Measurements from ENCODE around the gene CPNE4. TPM values are rescaled to one million over a fixed set of nuclear protein-coding genes. Genes with fewer than 3 reads are reported as not detected.

Gene CPNE4
- total RNA-seq, 1 donor from 2014 or later: not detected

GRCh38 chr3:131772269-131773026, 262.4 kb downstream of the CPNE4 start:
- Histone ChIP-seq H3K27ac (ENCODE audit: low read depth, low read length) (no peak overlapping the region), H3K9me3 (ENCODE audit: control insufficient read depth in 3 of 3, low read length in 3 of 3) (no peaks in the 10 kb centered on the region), H3K36me3 (ENCODE audit: control insufficient read depth in 3 of 3, insufficient read depth in 3 of 3, low read length in 3 of 3) (no peaks in the 10 kb centered on the region), H3K4me1 (ENCODE audit: control insufficient read depth in 3 of 3, insufficient read depth in 3 of 3, low read length in 3 of 3) (no peaks in the 10 kb centered on the region), H3K9ac (ENCODE audit: low read depth in 1 of 3, low read length in 3 of 3) (no peak overlapping the region), H3K4me3 (ENCODE audit: low read length in 3 of 3) (no peak overlapping the region), H3K27me3 (ENCODE audit: control insufficient read depth in 3 of 3, insufficient read depth in 3 of 3, low read length in 3 of 3) (no peaks in the 10 kb centered on the region)

- Histone ChIP-seq H3K4me3 (ENCODE audit: low read length in 3 of 3) (no peak overlapping the region), H3K27ac (ENCODE audit: low read depth, low read length) (no peak overlapping the region), H3K9me3 (ENCODE audit: control insufficient read depth in 3 of 3, low read length in 3 of 3) (no peaks in the 10 kb centered on the region), H3K9ac (ENCODE audit: low read depth in 1 of 3, low read length in 3 of 3) (no peak overlapping the region), H3K4me1 (ENCODE audit: control insufficient read depth in 3 of 3, insufficient read depth in 3 of 3, low read length in 3 of 3) (no peaks in the 10 kb centered on the region), H3K27me3 (ENCODE audit: control insufficient read depth in 3 of 3, insufficient read depth in 3 of 3, low read length in 3 of 3) (no peaks in the 10 kb centered on the region), H3K36me3 (ENCODE audit: control insufficient read depth in 3 of 3, insufficient read depth in 3 of 3, low read length in 3 of 3) (no peaks in the 10 kb centered on the region)
These were observed 271.7 kb downstream of the CPNE4 start for GRCh38 chr3:131762981-131763564.

- H3K9ac ChIP-seq (ENCODE audit: low read depth in 1 of 3, low read length in 3 of 3): no peak overlapping the region
- H3K36me3 ChIP-seq (ENCODE audit: control insufficient read depth in 3 of 3, insufficient read depth in 3 of 3, low read length in 3 of 3): no peaks in the 10 kb centered on the region
- no peak overlapping the region for H3K27ac ChIP-seq (ENCODE audit: low read depth, low read length)
- no peaks in the 10 kb centered on the region for H3K4me1 ChIP-seq (ENCODE audit: control insufficient read depth in 3 of 3, insufficient read depth in 3 of 3, low read length in 3 of 3)
- H3K27me3 ChIP-seq (ENCODE audit: control insufficient read depth in 3 of 3, insufficient read depth in 3 of 3, low read length in 3 of 3): no peaks in the 10 kb centered on the region
- no peaks in the 10 kb centered on the region for H3K9me3 ChIP-seq (ENCODE audit: control insufficient read depth in 3 of 3, low read length in 3 of 3)
- H3K4me3 ChIP-seq (ENCODE audit: low read length in 3 of 3): no peak overlapping the region
These were observed 278.4 kb downstream of the CPNE4 start for GRCh38 chr3:131756405-131756804.

DNA sequence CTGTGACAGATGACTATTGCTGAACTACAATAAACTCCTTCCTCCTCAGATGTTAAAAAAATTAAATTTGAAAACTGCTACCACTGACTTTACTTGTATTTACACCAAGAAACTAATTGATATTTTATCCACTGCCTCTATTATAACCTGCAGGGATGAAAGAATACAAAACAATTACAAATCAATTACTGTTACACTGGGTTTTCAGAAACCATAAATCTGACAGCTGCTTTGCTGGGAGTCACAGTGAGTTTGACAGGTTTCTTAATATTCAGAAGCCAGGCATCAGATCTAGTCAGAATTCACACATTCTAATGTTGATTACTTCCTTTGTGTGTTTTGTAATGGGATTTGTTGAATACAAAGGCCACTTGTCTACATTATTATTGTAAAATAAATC, 279.4 kb downstream of the CPNE4 start:
- Histone ChIP-seq H3K27ac (ENCODE audit: low read depth, low read length) (no peak overlapping the region), H3K4me1 (ENCODE audit: control insufficient read depth in 3 of 3, insufficient read depth in 3 of 3, low read length in 3 of 3) (no peaks in the 10 kb centered on the region), H3K36me3 (ENCODE audit: control insufficient read depth in 3 of 3, insufficient read depth in 3 of 3, low read length in 3 of 3) (no peaks in the 10 kb centered on the region), H3K27me3 (ENCODE audit: control insufficient read depth in 3 of 3, insufficient read depth in 3 of 3, low read length in 3 of 3) (no peaks in the 10 kb centered on the region), H3K9me3 (ENCODE audit: control insufficient read depth in 3 of 3, low read length in 3 of 3) (no peaks in the 10 kb centered on the region), H3K4me3 (ENCODE audit: low read length in 3 of 3) (no peak overlapping the region), H3K9ac (ENCODE audit: low read depth in 1 of 3, low read length in 3 of 3) (no peak overlapping the region)

- no peak overlapping the region for H3K27ac ChIP-seq (ENCODE audit: low read depth, low read length)
- H3K27me3 ChIP-seq (ENCODE audit: control insufficient read depth in 3 of 3, insufficient read depth in 3 of 3, low read length in 3 of 3): no peaks in the 10 kb centered on the region
- no peaks in the 10 kb centered on the region for H3K36me3 ChIP-seq (ENCODE audit: control insufficient read depth in 3 of 3, insufficient read depth in 3 of 3, low read length in 3 of 3)
- H3K9me3 ChIP-seq (ENCODE audit: control insufficient read depth in 3 of 3, low read length in 3 of 3): no peaks in the 10 kb centered on the region
- no peak overlapping the region for H3K4me3 ChIP-seq (ENCODE audit: low read length in 3 of 3)
- H3K9ac ChIP-seq (ENCODE audit: low read depth in 1 of 3, low read length in 3 of 3): no peak overlapping the region
- H3K4me1 ChIP-seq (ENCODE audit: control insufficient read depth in 3 of 3, insufficient read depth in 3 of 3, low read length in 3 of 3): no peaks in the 10 kb centered on the region
These were observed 284.6 kb downstream of the CPNE4 start for GRCh38 chr3:131750256-131750655.

GRCh38 chr3:131749826-131750225, 285.0 kb downstream of the CPNE4 start:
- H3K27me3 ChIP-seq (ENCODE audit: control insufficient read depth in 3 of 3, insufficient read depth in 3 of 3, low read length in 3 of 3): no peaks in the 10 kb centered on the region
- no peaks in the 10 kb centered on the region for H3K4me1 ChIP-seq (ENCODE audit: control insufficient read depth in 3 of 3, insufficient read depth in 3 of 3, low read length in 3 of 3)
- no peak overlapping the region for H3K9ac ChIP-seq (ENCODE audit: low read depth in 1 of 3, low read length in 3 of 3)
- H3K36me3 ChIP-seq (ENCODE audit: control insufficient read depth in 3 of 3, insufficient read depth in 3 of 3, low read length in 3 of 3): no peaks in the 10 kb centered on the region
- no peaks in the 10 kb centered on the region for H3K9me3 ChIP-seq (ENCODE audit: control insufficient read depth in 3 of 3, low read length in 3 of 3)
- no peak overlapping the region for H3K4me3 ChIP-seq (ENCODE audit: low read length in 3 of 3)
- no peak overlapping the region for H3K27ac ChIP-seq (ENCODE audit: low read depth, low read length)

DNA sequence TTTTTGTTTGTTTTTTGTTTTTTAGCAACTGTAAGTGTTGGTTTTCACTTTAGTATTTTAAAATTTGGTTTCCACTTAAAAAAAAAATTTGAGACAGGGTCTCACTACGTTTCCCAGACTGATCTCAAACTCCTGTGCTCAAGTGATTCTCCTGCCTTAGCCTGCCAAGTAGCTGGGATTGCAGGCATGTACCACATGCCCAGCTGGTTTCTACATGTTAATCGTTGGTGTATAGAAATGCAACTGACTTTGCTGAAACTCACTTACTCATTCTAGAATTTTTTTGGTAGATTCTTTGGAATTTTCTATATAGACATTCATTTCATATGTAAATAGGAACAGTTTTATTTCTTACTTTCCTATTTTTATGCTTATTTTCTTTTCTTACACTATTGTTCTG, 287.3 kb downstream of the CPNE4 start:
- Histone ChIP-seq H3K4me3 (ENCODE audit: low read length in 3 of 3) (no peak overlapping the region), H3K27ac (ENCODE audit: low read depth, low read length) (no peak overlapping the region), H3K27me3 (ENCODE audit: control insufficient read depth in 3 of 3, insufficient read depth in 3 of 3, low read length in 3 of 3) (no peaks in the 10 kb centered on the region), H3K4me1 (ENCODE audit: control insufficient read depth in 3 of 3, insufficient read depth in 3 of 3, low read length in 3 of 3) (no peaks in the 10 kb centered on the region), H3K9ac (ENCODE audit: low read depth in 1 of 3, low read length in 3 of 3) (no peak overlapping the region), H3K36me3 (ENCODE audit: control insufficient read depth in 3 of 3, insufficient read depth in 3 of 3, low read length in 3 of 3) (no peaks in the 10 kb centered on the region), H3K9me3 (ENCODE audit: control insufficient read depth in 3 of 3, low read length in 3 of 3) (no peaks in the 10 kb centered on the region)

DNA sequence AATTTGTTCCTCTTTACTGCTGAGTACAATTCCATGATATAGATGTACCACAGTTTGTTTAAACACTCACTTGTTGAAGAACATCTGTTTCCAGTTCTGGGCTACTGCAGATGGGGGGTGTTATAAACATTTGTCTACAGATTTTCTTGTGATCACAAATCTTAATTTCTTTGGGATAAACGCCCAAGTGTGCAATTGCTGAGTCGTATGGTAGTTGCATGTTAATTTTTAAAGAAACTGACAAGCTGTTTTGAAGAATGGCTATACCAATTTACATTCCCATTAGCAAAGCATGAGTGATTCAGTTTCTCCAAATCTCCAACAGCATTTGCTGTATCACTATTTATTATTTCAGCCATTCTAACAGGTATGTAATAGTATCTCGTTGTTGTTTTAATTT, 290.0 kb downstream of the CPNE4 start:
- no peak overlapping the region for H3K27ac ChIP-seq (ENCODE audit: low read depth, low read length)
- H3K9me3 ChIP-seq (ENCODE audit: control insufficient read depth in 3 of 3, low read length in 3 of 3): no peaks in the 10 kb centered on the region
- no peaks in the 10 kb centered on the region for H3K36me3 ChIP-seq (ENCODE audit: control insufficient read depth in 3 of 3, insufficient read depth in 3 of 3, low read length in 3 of 3)
- H3K4me1 ChIP-seq (ENCODE audit: control insufficient read depth in 3 of 3, insufficient read depth in 3 of 3, low read length in 3 of 3): no peaks in the 10 kb centered on the region
- H3K4me3 ChIP-seq (ENCODE audit: low read length in 3 of 3): no peak overlapping the region
- no peak overlapping the region for H3K9ac ChIP-seq (ENCODE audit: low read depth in 1 of 3, low read length in 3 of 3)
- H3K27me3 ChIP-seq (ENCODE audit: control insufficient read depth in 3 of 3, insufficient read depth in 3 of 3, low read length in 3 of 3): no peaks in the 10 kb centered on the region

GRCh38 chr3:131743126-131743525, 291.7 kb downstream of the CPNE4 start:
- Histone ChIP-seq H3K9me3 (ENCODE audit: control insufficient read depth in 3 of 3, low read length in 3 of 3) (no peaks in the 10 kb centered on the region), H3K27me3 (ENCODE audit: control insufficient read depth in 3 of 3, insufficient read depth in 3 of 3, low read length in 3 of 3) (no peaks in the 10 kb centered on the region), H3K36me3 (ENCODE audit: control insufficient read depth in 3 of 3, insufficient read depth in 3 of 3, low read length in 3 of 3) (no peaks in the 10 kb centered on the region), H3K4me1 (ENCODE audit: control insufficient read depth in 3 of 3, insufficient read depth in 3 of 3, low read length in 3 of 3) (no peaks in the 10 kb centered on the region), H3K4me3 (ENCODE audit: low read length in 3 of 3) (no peak overlapping the region), H3K27ac (ENCODE audit: low read depth, low read length) (no peak overlapping the region), H3K9ac (ENCODE audit: low read depth in 1 of 3, low read length in 3 of 3) (no peak overlapping the region)

GRCh38 chr3:131739211-131739610, 295.6 kb downstream of the CPNE4 start:
- Histone ChIP-seq H3K4me1 (ENCODE audit: control insufficient read depth in 3 of 3, insufficient read depth in 3 of 3, low read length in 3 of 3) (no peaks in the 10 kb centered on the region), H3K4me3 (ENCODE audit: low read length in 3 of 3) (no peak overlapping the region), H3K9ac (ENCODE audit: low read depth in 1 of 3, low read length in 3 of 3) (no peak overlapping the region), H3K27me3 (ENCODE audit: control insufficient read depth in 3 of 3, insufficient read depth in 3 of 3, low read length in 3 of 3) (no peaks in the 10 kb centered on the region), H3K9me3 (ENCODE audit: control insufficient read depth in 3 of 3, low read length in 3 of 3) (no peaks in the 10 kb centered on the region), H3K36me3 (ENCODE audit: control insufficient read depth in 3 of 3, insufficient read depth in 3 of 3, low read length in 3 of 3) (no peaks in the 10 kb centered on the region), H3K27ac (ENCODE audit: low read depth, low read length) (no peak overlapping the region)

Data from skeletal muscle tissue (tissue), 4 donors.